Heart right ventricle (tissue), 16 donors: ENCODE measurements around the gene ETNK1. TPM values are rescaled to one million over a fixed set of nuclear protein-coding genes. Genes with fewer than 3 reads are reported as not detected.
A peak's percentile ranks its signal among the peaks of the same experiment; 100 is the strongest.

Source experiments
- ATAC-seq, 8 donors: fragments of 200-7000 bp; cut with Tn5 transposase; one replicate each; pipeline ENCODE4 v1.9.1; 2020; ENCODE audit warnings: mild to moderate bottlenecking in 8 of 8, moderate library complexity in 8 of 8, moderate number of reproducible peaks in 1 of 8
- DNase-seq, 2 donors: peaks; one replicate each; pipeline ENCODE4 v3.0.0-alpha.2; 2020
- H3K27ac ChIP-seq, 10 donors: fragments of 200-600 bp; sonication (generic) in 2 of 10; one replicate each; pipeline versions ENCODE4 v1.5.0 to v1.8.0; 2020 to 2022; ENCODE audit warnings: mild to moderate bottlenecking in 3 of 10
- H3K27me3 ChIP-seq, 7 donors: fragments of 200-600 bp; one replicate each; pipeline ENCODE4 v1.8.0; 2021 to 2022; ENCODE audit warnings: mild to moderate bottlenecking in 2 of 7
- H3K36me3 ChIP-seq, 9 donors: fragments of 200-600 bp; sonication (generic) in 1 of 9; one replicate each; pipeline versions ENCODE4 v1.5.0 to v1.8.0; 2020 to 2022; ENCODE audit warnings: mild to moderate bottlenecking in 2 of 9
- H3K4me1 ChIP-seq, 9 donors: fragments of 200-600 bp; sonication (generic) in 1 of 9; one replicate each; pipeline versions ENCODE4 v1.5.0 to v1.8.0; 2020 to 2022; ENCODE audit warnings: mild to moderate bottlenecking in 4 of 9
- H3K4me3 ChIP-seq, 10 donors: fragments of 200-600 bp; sonication (generic) in 2 of 10; one replicate each; pipeline versions ENCODE4 v1.5.0 to v1.8.0; 2020 to 2022; ENCODE audit warnings: mild to moderate bottlenecking in 7 of 10, moderate library complexity in 2 of 10
- H3K9me3 ChIP-seq, 11 donors: fragments of 200-600 bp in 10 of 11; sonication (generic) in 2 of 11; one replicate each; pipeline versions ENCODE4 v1.5.0 to v1.8.0; 2013 to 2022; ENCODE audit warnings: mild to moderate bottlenecking in 2 of 11, control low read depth in 1 of 11, moderate library complexity in 1 of 11
- CTCF ChIP-seq, 9 donors: fragments of 200-600 bp; sonication (generic) in 2 of 9; IDR thresholded peaks; one replicate each; pipeline versions ENCODE4 v1.5.0 to v1.8.0; 2021 to 2022; ENCODE audit warnings: antibody characterized with exemption in 9 of 9, mild to moderate bottlenecking in 5 of 9, moderate library complexity in 1 of 9
- WGBS, 2 donors: extraction: QIAGEN DNeasy Blood & Tissue Kit; methylation state at CpG; one replicate each; pipeline ENCODE4 v1.1.7; 2013; ENCODE audit warnings: inconsistent platforms in 1 of 2; 5-methylcytosine and 5-hydroxymethylcytosine counted together
- intact Hi-C, 10 donors: fragments of 100-400 bp; cut with DNase I; formaldehyde crosslinking; loops; one replicate each; pipeline versions ENCODE4 v1.11.1 to v1.14.2; 2022
- polyA plus RNA-seq, 2 donors: library from polyadenylated mRNA; stranded (reverse); fragments of 200-250 nt; gene quantifications; one replicate each; pipeline ENCODE4 v1.2.3, GENCODE V29; 2013
- total RNA-seq, 10 donors: library from RNA; stranded (reverse); fragmentation: NEBNext Ultra II Directional in 3 of 10; extraction: Animal tissue kit (Norgen Biotek cat#: 25700) in 3 of 10; gene quantifications; one replicate each; pipeline versions ENCODE4 v1.2.1 to v1.2.4, GENCODE V29; 2021 to 2023
- donor health status: Arrhythmogenic right ventricular cardiomyopathy.
- donor health status: ischemic (EF 13 %, LVEDD 7.1; RV severe dilation, severe dysfunction).
- donor health status: healthy with polysubstance abuse.
- donor health status: DM: no; HTN: yes; CAD: no.
- donor health status: DM: no; HTN: no; CAD: no.
- donor health status: ischemic (EF 25% LVEDD 6.9; RV normal size, moderate dysfunction).
- donor health status: ischemic (EF 25% LVEDD 5.7; RV mildly dilated, moderate dysfunction).
- donor health status: healthy.
- donor health status: DM: yes; HTN: yes; CAD: no.
- donor health status: Ischemic cardiomyopathy.
- donor health status: ischemic (EF 35%, LVEDD 5.7; RV mildly dilated, moderate dysfunction).
- donor health status: nonischemic (EF 11% LVEDD 7.7; RV severe dilation, severe dysfunction).
- donor health status: DM: yes; HTN: yes; CAD: no.
- donor health status: PGD.
- donor health status: ischemic (EF 29% LVEDD 5.4; RV normal size, mild dysfunction).
- donor health status: nonischemic (EF 23%, LVEDD 6.1; RV moderate dilation, normal function).

Gene ETNK1
- total and polyA plus RNA-seq, 12 donors, result 4.8 to 26.6 (median 17.0) TPM

GRCh38 chr12:22648668-22649067 lies 23.7 kb downstream of the ETNK1 start:
- Histone ChIP-seq H3K27ac (no peak overlapping the region), H3K4me3 (no peak overlapping the region), H3K36me3 (peaks cover 0 to 57% (median 0%) of the 10 kb centered on the region in 9 donors), H3K27me3 (no peaks in the 10 kb centered on the region), H3K9me3 (no peaks in the 10 kb centered on the region), H3K4me1 (peaks cover 0 to 11% (median 5%) of the 10 kb centered on the region in 9 donors)
- WGBS, 2 donors, result 96 to 98% methylated on average over 3 of the region's 3 CpGs
- DNase-seq (no peak), ATAC-seq (no peak)
- no peak for TF ChIP-seq CTCF (IDR thresholded peaks at IDR 0.05)
- intact Hi-C loops, result no loop called here

GRCh38 chr12:22653075-22653474 lies 28.1 kb downstream of the ETNK1 start:
- H3K36me3 ChIP-seq, result peaks cover 0 to 26% (median 0%) of the 10 kb centered on the region in 9 donors
- no peaks in the 10 kb centered on the region for H3K27me3 ChIP-seq
- no peak for TF ChIP-seq CTCF (IDR thresholded peaks at IDR 0.05)
- peak overlapping the region in 4 of 10 donors; percentile 4 to 40 (median 22) for H3K27ac ChIP-seq
- no peaks in the 10 kb centered on the region for H3K9me3 ChIP-seq
- 54 to 65% methylated on average over 2 of the region's 2 CpGs for WGBS, 2 donors
- H3K4me3 ChIP-seq, result no peak overlapping the region
- DNase-seq (no peak), ATAC-seq (no peak)
- H3K4me1 ChIP-seq, result peaks cover 0 to 16% (median 7%) of the 10 kb centered on the region in 9 donors
- intact Hi-C loops, result no loop called here

GRCh38 chr12:22653791-22654190 lies 28.8 kb downstream of the ETNK1 start:
- Histone ChIP-seq H3K36me3 (peaks cover 0 to 18% (median 0%) of the 10 kb centered on the region in 9 donors), H3K27me3 (no peaks in the 10 kb centered on the region), H3K4me1 (peaks cover 0 to 16% (median 7%) of the 10 kb centered on the region in 9 donors), H3K9me3 (no peaks in the 10 kb centered on the region), H3K27ac (no peak overlapping the region), H3K4me3 (no peak overlapping the region)
- DNase-seq (no peak), ATAC-seq (no peak)
- intact Hi-C loops, result no loop called here
- no peak for TF ChIP-seq CTCF (IDR thresholded peaks at IDR 0.05)

- Histone ChIP-seq H3K4me1 (peaks cover 0 to 16% (median 7%) of the 10 kb centered on the region in 9 donors), H3K27me3 (no peaks in the 10 kb centered on the region), H3K4me3 (no peak overlapping the region), H3K36me3 (peaks cover 0 to 35% (median 0%) of the 10 kb centered on the region in 9 donors), H3K9me3 (no peaks in the 10 kb centered on the region), H3K27ac (no peak overlapping the region)
- no peak for TF ChIP-seq CTCF (IDR thresholded peaks at IDR 0.05)
- intact Hi-C loops, result no loop called here
- WGBS, 2 donors, result 88 to 89% methylated on average over 5 of the region's 5 CpGs
- no peak for ATAC-seq
- DNase-seq, result no peak
Measured at GRCh38 chr12:22656376-22656775, 31.4 kb downstream of the ETNK1 start.
